Cardiac fibroblast (primary cell): ENCODE measurements around the gene TMEM30A.

Experiments
- DNase-seq, 2 donors: peaks; one replicate each; pipeline versions ENCODE4 v3.0.0 to v3.0.0-alpha.2; 2010; ENCODE audit warnings: low read depth in 2 of 2
- H3K4me3 ChIP-seq, 2 donors: replicated peaks in 1 of 2; 1 replicate in 1 of 2; 2 replicates in 1 of 2; pipeline ENCODE4 v1.5.1; 2011; ENCODE audit warnings: low read depth in 2 of 2, low read length in 2 of 2, mild to moderate bottlenecking in 2 of 2, moderate library complexity in 1 of 2
- CTCF ChIP-seq: IDR thresholded peaks from one replicate; pipeline ENCODE4 v1.5.1; 2011; ENCODE audit warnings: low read depth, mild to moderate bottlenecking, low read length, inconsistent platforms

TMEM30A gene

GRCh38 chr6:75296811-75297779 lies 12.5 kb upstream of the TMEM30A start:
- peak; percentile 58 for TF ChIP-seq CTCF
- peak; percentile 79 to 84 for DNase-seq
- H3K4me3 ChIP-seq: no peak overlapping the region

GRCh38 chr6:75292555-75292954 lies 8.0 kb upstream of the TMEM30A start:
- H3K4me3 ChIP-seq: no peak overlapping the region
- TF ChIP-seq CTCF: no peak
- no peak for DNase-seq

- no peak for DNase-seq
- TF ChIP-seq CTCF: no peak
Measured at GRCh38 chr6:75291744-75292143, 7.2 kb upstream of the TMEM30A start.

GRCh38 chr6:75291331-75291730 lies 6.7 kb upstream of the TMEM30A start:
- no peak for TF ChIP-seq CTCF
- DNase-seq: no peak
- no peak overlapping the region for H3K4me3 ChIP-seq

More at GRCh38 chr6:75291744-75292143, 7.2 kb upstream of the TMEM30A start:
- H3K4me3 ChIP-seq: no peak overlapping the region

- TF ChIP-seq CTCF: no peak
- DNase-seq: no peak
- H3K4me3 ChIP-seq: no peak overlapping the region
Measured at GRCh38 chr6:75290136-75290945, 5.7 kb upstream of the TMEM30A start.

GRCh38 chr6:75288023-75288422 lies 3.4 kb upstream of the TMEM30A start:
- DNase-seq: no peak
- no peak for TF ChIP-seq CTCF
- no peak overlapping the region for H3K4me3 ChIP-seq
